IMR-90 (cell line): ENCODE data around the gene DESI1. TPM values are rescaled to one million over a fixed set of nuclear protein-coding genes. Genes with fewer than 3 reads are reported as not detected.

Source experiments
- ATAC-seq: fragments of 200-7000 bp; cut with Tn5 transposase; 2 replicates; pipeline ENCODE4 v1.9.1; 2020; ENCODE audit warnings: low read depth, mild to moderate bottlenecking, moderate library complexity
- BruUV-seq: library from RNA; stranded (reverse); fragments of 400-500 nt; replicated peaks from 2 replicates; lab custom pipeline; 2021; lab: Mats Ljungman, UMichigan
- CTCF ChIA-PET: fragments of 300-600 bp; formaldehyde crosslinking; extraction: SDS; loops from one replicate; lab custom pipeline; 2021; ENCODE audit warnings: antibody characterized with exemption; lab: Yijun Ruan, JAX
- POLR2A ChIA-PET: fragments of 300-600 bp; sonication (Branson Sonifier 250); formaldehyde crosslinking; loops from one replicate; lab custom pipeline; 2022; ENCODE audit warnings: antibody characterized with exemption; ENCODE audit not compliant: unreplicated experiment; lab: Charles Lee
- DNase-seq: peaks from one replicate; pipeline ENCODE4 v3.0.0; 2013
- H2AFZ ChIP-seq: replicated peaks from 2 replicates; pipeline ENCODE3; 2013; ENCODE audit warnings: low read length, mild to moderate bottlenecking; ENCODE audit not compliant: poor library complexity
- H2AK5ac ChIP-seq: 2 replicates; pipeline ENCODE4 v1.6.1; 2013; ENCODE audit warnings: low read depth, low read length, inconsistent platforms
- H2AK9ac ChIP-seq: replicated peaks from 2 replicates; pipeline ENCODE3; 2013; ENCODE audit warnings: mild to moderate bottlenecking, low read depth, low read length, moderate library complexity; ENCODE audit not compliant: poor library complexity
- H2BK120ac ChIP-seq: 2 replicates; pipeline ENCODE4 v1.6.1; 2013; ENCODE audit warnings: low read depth, low read length, inconsistent platforms
- H2BK15ac ChIP-seq: 3 replicates; pipeline ENCODE4 v1.6.1; 2013; ENCODE audit warnings: low read depth, low read length, inconsistent platforms
- H2BK20ac ChIP-seq: 2 replicates; pipeline ENCODE4 v1.6.1; 2013; ENCODE audit warnings: low read depth, mild to moderate bottlenecking, inconsistent platforms, low read length, moderate library complexity
- H2BK5ac ChIP-seq: 2 replicates; pipeline ENCODE4 v1.6.1; 2013; ENCODE audit warnings: mild to moderate bottlenecking, low read depth, low read length, inconsistent platforms; ENCODE audit not compliant: poor library complexity, severe bottlenecking
- H3K14ac ChIP-seq: replicated peaks from 2 replicates; pipeline ENCODE4 v1.6.1; 2013; ENCODE audit warnings: low read depth, low read length, inconsistent platforms
- H3K18ac ChIP-seq: 2 replicates; pipeline ENCODE4 v1.6.1; 2013; ENCODE audit warnings: low read depth, low read length, control low read depth
- H3K23ac ChIP-seq: 2 replicates; pipeline ENCODE4 v1.6.1; 2013; ENCODE audit warnings: low read depth, low read length, inconsistent platforms
- H3K27ac ChIP-seq: 2 replicates; pipeline ENCODE4 v1.5.1; 2013; ENCODE audit warnings: mild to moderate bottlenecking, control low read depth, low read length; ENCODE audit not compliant: insufficient read depth
- H3K27me3 ChIP-seq: 2 replicates; pipeline ENCODE4 v1.6.1; 2013; ENCODE audit warnings: low read length; ENCODE audit not compliant: control insufficient read depth, insufficient read depth
- H3K36me3 ChIP-seq: 2 replicates; pipeline ENCODE4 v1.6.1; 2013; ENCODE audit warnings: low read length, mixed read lengths; ENCODE audit not compliant: control insufficient read depth, insufficient read depth
- H3K4ac ChIP-seq: 2 replicates; pipeline ENCODE4 v1.6.1; 2013; ENCODE audit warnings: low read depth, low read length, inconsistent platforms
- H3K4me1 ChIP-seq: 2 replicates; pipeline ENCODE4 v1.6.1; 2013; ENCODE audit warnings: low read length, mixed read lengths; ENCODE audit not compliant: control insufficient read depth, insufficient read depth
- H3K4me2 ChIP-seq: 2 replicates; pipeline ENCODE4 v1.6.1; 2013; ENCODE audit warnings: low read depth, mild to moderate bottlenecking, control low read depth, low read length, moderate library complexity
- H3K4me3 ChIP-seq: 2 replicates; pipeline ENCODE4 v1.5.1; 2013; ENCODE audit warnings: low read depth, mild to moderate bottlenecking, control low read depth, low read length, moderate library complexity; ENCODE audit not compliant: insufficient read depth
- H3K56ac ChIP-seq: 2 replicates; pipeline ENCODE4 v1.6.1; 2013; ENCODE audit warnings: low read length, inconsistent platforms; ENCODE audit not compliant: insufficient read depth; ENCODE audit errors: extremely low read depth
- H3K79me1 ChIP-seq, 2 experiments: 2 replicates each; pipeline ENCODE4 v1.6.1; 2013; ENCODE audit warnings: low read length in 2 of 2, inconsistent platforms in 1 of 2, low read depth in 1 of 2
- H3K9ac ChIP-seq: 2 replicates; pipeline ENCODE4 v1.6.1; 2013; ENCODE audit warnings: low read depth, low read length, control low read depth
- H3K9me1 ChIP-seq: 2 replicates; pipeline ENCODE4 v1.6.1; 2013; ENCODE audit warnings: low read length, inconsistent platforms; ENCODE audit not compliant: insufficient read depth
- H3K9me3 ChIP-seq: 2 replicates; pipeline ENCODE4 v1.6.1; 2013; ENCODE audit warnings: low read length; ENCODE audit not compliant: control insufficient read depth, insufficient read depth
- H4K20me1 ChIP-seq: 2 replicates; pipeline ENCODE4 v1.6.1; 2013; ENCODE audit warnings: low read length, inconsistent platforms; ENCODE audit not compliant: insufficient read depth
- H4K5ac ChIP-seq: 2 replicates; pipeline ENCODE4 v1.6.1; 2013; ENCODE audit warnings: mild to moderate bottlenecking, low read depth, low read length, control low read depth
- H4K8ac ChIP-seq, 2 experiments: 2 replicates each; pipeline ENCODE4 v1.6.1; 2013; ENCODE audit warnings: low read depth in 2 of 2, low read length in 2 of 2, control low read depth in 1 of 2, inconsistent platforms in 1 of 2
- H4K91ac ChIP-seq: 2 replicates; pipeline ENCODE4 v1.6.1; 2013; ENCODE audit warnings: low read depth, low read length, inconsistent platforms; ENCODE audit not compliant: insufficient read depth
- BHLHE40 ChIP-seq: fragments of 150-350 bp; IDR thresholded peaks from 2 replicates; pipeline ENCODE4 v1.6.1; 2016; ENCODE audit warnings: mild to moderate bottlenecking, low read depth, low read length
- CEBPB ChIP-seq: IDR thresholded peaks from 2 replicates; pipeline ENCODE4 v1.6.1; 2012; ENCODE audit warnings: low read depth, low read length, improper control_type of control experiment
- CHD1 ChIP-seq: IDR thresholded peaks from 2 replicates; pipeline ENCODE4 v1.6.1; 2012; ENCODE audit warnings: low read depth, low read length, improper control_type of control experiment
- FOS ChIP-seq: fragments of 150-350 bp; IDR thresholded peaks from 2 replicates; pipeline ENCODE4 v1.6.1; 2016; ENCODE audit warnings: low read depth, low read length
- MAFK ChIP-seq: IDR thresholded peaks from 2 replicates; pipeline ENCODE4 v1.6.1; 2012; ENCODE audit warnings: low read depth, low read length, improper control_type of control experiment
- MAZ ChIP-seq: IDR thresholded peaks from 2 replicates; pipeline ENCODE4 v1.6.1; 2012; ENCODE audit warnings: low read depth, mild to moderate bottlenecking, low read length, improper control_type of control experiment, moderate library complexity, borderline replicate concordance
- MXI1 ChIP-seq: IDR thresholded peaks from 2 replicates; pipeline ENCODE4 v1.6.1; 2012; ENCODE audit warnings: low read depth, mild to moderate bottlenecking, low read length, moderate library complexity, borderline replicate concordance
- NFE2L2 ChIP-seq: fragments of 150-350 bp; IDR thresholded peaks from 2 replicates; pipeline ENCODE4 v1.6.1; 2016; ENCODE audit warnings: low read depth, mild to moderate bottlenecking, low read length
- POLR2A ChIP-seq: IDR thresholded peaks from 2 replicates; pipeline ENCODE4 v1.6.1; 2012; ENCODE audit warnings: mild to moderate bottlenecking, low read depth, low read length
- RAD21 ChIP-seq: IDR thresholded peaks from 2 replicates; pipeline ENCODE4 v1.6.1; 2012; ENCODE audit warnings: low read length, improper control_type of control experiment
- RCOR1 ChIP-seq: IDR thresholded peaks from 2 replicates; pipeline ENCODE4 v1.6.1; 2012; ENCODE audit warnings: mild to moderate bottlenecking, low read length, improper control_type of control experiment; ENCODE audit not compliant: insufficient replicate concordance
- RFX5 ChIP-seq: IDR thresholded peaks from 2 replicates; pipeline ENCODE4 v1.8.0; 2012; ENCODE audit warnings: low read depth, mild to moderate bottlenecking, low read length, moderate library complexity
- SMC3 ChIP-seq: fragments of 150-350 bp; IDR thresholded peaks from 2 replicates; pipeline ENCODE4 v1.6.1; 2016; ENCODE audit warnings: low read depth, mild to moderate bottlenecking, antibody characterized with exemption, low read length, moderate library complexity
- WGBS, 2 experiments: methylation state at CpG; one replicate each; pipeline versions ENCODE4 v1.1.5 to v1.1.7; 2013; ENCODE audit warnings: missing lambda C conversion rate in 2 of 2; ENCODE audit not compliant: insufficient read length in 1 of 2; ENCODE audit errors: extremely low coverage in 2 of 2; 5-methylcytosine and 5-hydroxymethylcytosine counted together
- dilution Hi-C: fragments of 300-500 bp; cut with HindIII; formaldehyde crosslinking; loops from one replicate; pipeline ENCODE4 v1.14.3; 2018; ENCODE audit warnings: low sequenced_read_pairs; ENCODE audit not compliant: unreplicated experiment
- in situ Hi-C: fragments of 300-500 bp; cut with MboI; formaldehyde crosslinking; loops from 3 replicates; pipeline ENCODE4 v1.14.3; 2019; ENCODE audit warnings: low sequenced_read_pairs, inconsistent platforms, mixed read lengths
- intact Hi-C: fragments of 100-400 bp; cut with micrococcal nuclease; formaldehyde crosslinking; loops from 2 replicates; pipeline ENCODE4 v1.10.0; 2022
- polyA plus RNA-seq, 3 experiments: library from polyadenylated mRNA; depleted of rRNA; stranded (reverse); fragments of >200 nt; gene quantifications; 2 replicates each; pipeline ENCODE4 v1.2.3, GENCODE V29; 2012; ENCODE audit warnings: low replicate concordance in 1 of 3
- total RNA-seq: library from RNA; depleted of rRNA; stranded (reverse); fragments of >200 nt; gene quantifications from 2 replicates; pipeline ENCODE4 v1.2.3, GENCODE V29; 2012
- TF ChIP-seq, protein P1 (sequence below): conservative IDR thresholded peaks from 2 replicates; pipeline ENCODE4 v1.5.1; 2012; ENCODE audit warnings: mild to moderate bottlenecking, low read depth, low read length, improper control_type of control experiment
- TF ChIP-seq, protein P2 (sequence below): fragments of 150-350 bp; IDR thresholded peaks from 2 replicates; pipeline ENCODE4 v1.6.1; 2016; ENCODE audit warnings: low read depth, mild to moderate bottlenecking, low read length, moderate library complexity, borderline replicate concordance

DESI1 gene
- total and polyA plus RNA-seq, 2 of the 4 experiments (the other 2 are of a cell fraction) = 14.5 to 24.9 TPM

- Histone ChIP-seq H3K23ac (no peak overlapping the region), H3K27me3 (no peaks in the 10 kb centered on the region), H2AFZ (no peak overlapping the region), H3K4me3 (no peak overlapping the region), H3K9me3 (no peaks in the 10 kb centered on the region), H3K14ac (no peak overlapping the region), H2BK20ac (no peak overlapping the region), H3K4ac (no peak overlapping the region), H3K79me1 (peaks cover 0 to 10% of the 10 kb centered on the region in 2 experiments; a peak in 2 of 4 replicates), H3K56ac (no peak overlapping the region), H2AK5ac (peak overlapping the region; percentile 80; the same call in 1 of the 2 replicates), H3K9me1 (peaks cover 16% of the 10 kb centered on the region), H4K8ac (no peak overlapping the region), H3K4me2 (no peak overlapping the region), H2BK5ac (no peak overlapping the region), H3K9ac (no peak overlapping the region), H4K20me1 (no peaks in the 10 kb centered on the region), H3K36me3 (no peaks in the 10 kb centered on the region), H4K5ac (no peak overlapping the region), H3K18ac (no peak overlapping the region), H2AK9ac (no peak overlapping the region), H3K27ac (no peak overlapping the region), H4K91ac (no peak overlapping the region), H2BK120ac (no peak overlapping the region), H2BK15ac (no peak overlapping the region), H3K4me1 (peaks cover 13% of the 10 kb centered on the region)
- whole genome bisulfite sequencing, 2 experiments = 25% methylated on average over 3 of the region's 11 CpGs; no CpG with 5 or more reads in 1 of the 2 experiments
- ATAC-seq (no peak), DNase-seq (no peak)
- POLR2A ChIA-PET = no interaction called here
- dilution Hi-C loops (no loop called here), in situ Hi-C loops (no loop called here), intact Hi-C loops (no loop called here)
- no TSS peak for BruUV-seq
- TF ChIP-seq MXI1 = no peak
- TF ChIP-seq RFX5 = no peak
- no peak for TF ChIP-seq POLR2A
- TF ChIP-seq RCOR1 = no peak
- TF ChIP-seq MAFK = no peak
- no peak for TF ChIP-seq CHD1
- no peak for TF ChIP-seq NFE2L2
- no peak for TF ChIP-seq SMC3
- TF ChIP-seq FOS = no peak
- no peak for TF ChIP-seq BHLHE40
- TF ChIP-seq, protein P1, sequence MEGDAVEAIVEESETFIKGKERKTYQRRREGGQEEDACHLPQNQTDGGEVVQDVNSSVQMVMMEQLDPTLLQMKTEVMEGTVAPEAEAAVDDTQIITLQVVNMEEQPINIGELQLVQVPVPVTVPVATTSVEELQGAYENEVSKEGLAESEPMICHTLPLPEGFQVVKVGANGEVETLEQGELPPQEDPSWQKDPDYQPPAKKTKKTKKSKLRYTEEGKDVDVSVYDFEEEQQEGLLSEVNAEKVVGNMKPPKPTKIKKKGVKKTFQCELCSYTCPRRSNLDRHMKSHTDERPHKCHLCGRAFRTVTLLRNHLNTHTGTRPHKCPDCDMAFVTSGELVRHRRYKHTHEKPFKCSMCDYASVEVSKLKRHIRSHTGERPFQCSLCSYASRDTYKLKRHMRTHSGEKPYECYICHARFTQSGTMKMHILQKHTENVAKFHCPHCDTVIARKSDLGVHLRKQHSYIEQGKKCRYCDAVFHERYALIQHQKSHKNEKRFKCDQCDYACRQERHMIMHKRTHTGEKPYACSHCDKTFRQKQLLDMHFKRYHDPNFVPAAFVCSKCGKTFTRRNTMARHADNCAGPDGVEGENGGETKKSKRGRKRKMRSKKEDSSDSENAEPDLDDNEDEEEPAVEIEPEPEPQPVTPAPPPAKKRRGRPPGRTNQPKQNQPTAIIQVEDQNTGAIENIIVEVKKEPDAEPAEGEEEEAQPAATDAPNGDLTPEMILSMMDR = no peak
- no peak for TF ChIP-seq MAZ
- TF ChIP-seq, protein P2, sequence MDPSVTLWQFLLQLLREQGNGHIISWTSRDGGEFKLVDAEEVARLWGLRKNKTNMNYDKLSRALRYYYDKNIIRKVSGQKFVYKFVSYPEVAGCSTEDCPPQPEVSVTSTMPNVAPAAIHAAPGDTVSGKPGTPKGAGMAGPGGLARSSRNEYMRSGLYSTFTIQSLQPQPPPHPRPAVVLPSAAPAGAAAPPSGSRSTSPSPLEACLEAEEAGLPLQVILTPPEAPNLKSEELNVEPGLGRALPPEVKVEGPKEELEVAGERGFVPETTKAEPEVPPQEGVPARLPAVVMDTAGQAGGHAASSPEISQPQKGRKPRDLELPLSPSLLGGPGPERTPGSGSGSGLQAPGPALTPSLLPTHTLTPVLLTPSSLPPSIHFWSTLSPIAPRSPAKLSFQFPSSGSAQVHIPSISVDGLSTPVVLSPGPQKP = no peak
- TF ChIP-seq CEBPB = no peak
- no peak for TF ChIP-seq RAD21
- CTCF ChIA-PET = no interaction called here
Measured at GRCh38 chr22:41551877-41552582, 68.8 kb downstream of the DESI1 start.
